HUES6 (cell line): ENCODE results near the gene ABCC5.
A peak's percentile ranks its signal among the peaks of the same experiment; 100 is the strongest.

ENCODE experiments used
- H3K27ac ChIP-seq: 2 replicates; pipeline ENCODE4 v1.7.0; 2013; ENCODE audit warnings: low read depth, mild to moderate bottlenecking, low read length, inconsistent platforms
- H3K27me3 ChIP-seq: 2 replicates; pipeline ENCODE4 v1.6.1; 2013; ENCODE audit warnings: low read length; ENCODE audit not compliant: control insufficient read depth, insufficient read depth
- H3K36me3 ChIP-seq: 2 replicates; pipeline ENCODE4 v1.6.1; 2013; ENCODE audit warnings: low read length; ENCODE audit not compliant: control insufficient read depth, insufficient read depth
- H3K4me1 ChIP-seq: 2 replicates; pipeline ENCODE4 v1.6.1; 2013; ENCODE audit warnings: low read length; ENCODE audit not compliant: control insufficient read depth, insufficient read depth
- H3K4me3 ChIP-seq: 2 replicates; pipeline ENCODE4 v1.5.1; 2013; ENCODE audit warnings: low read depth, low read length
- H3K9ac ChIP-seq: one replicate; pipeline ENCODE4 v1.6.1; 2013; ENCODE audit warnings: mild to moderate bottlenecking, low read length
- H3K9me3 ChIP-seq: 2 replicates; pipeline ENCODE4 v1.6.1; 2013; ENCODE audit warnings: low read depth, low read length; ENCODE audit not compliant: control insufficient read depth, insufficient read depth

ABCC5 gene

DNA sequence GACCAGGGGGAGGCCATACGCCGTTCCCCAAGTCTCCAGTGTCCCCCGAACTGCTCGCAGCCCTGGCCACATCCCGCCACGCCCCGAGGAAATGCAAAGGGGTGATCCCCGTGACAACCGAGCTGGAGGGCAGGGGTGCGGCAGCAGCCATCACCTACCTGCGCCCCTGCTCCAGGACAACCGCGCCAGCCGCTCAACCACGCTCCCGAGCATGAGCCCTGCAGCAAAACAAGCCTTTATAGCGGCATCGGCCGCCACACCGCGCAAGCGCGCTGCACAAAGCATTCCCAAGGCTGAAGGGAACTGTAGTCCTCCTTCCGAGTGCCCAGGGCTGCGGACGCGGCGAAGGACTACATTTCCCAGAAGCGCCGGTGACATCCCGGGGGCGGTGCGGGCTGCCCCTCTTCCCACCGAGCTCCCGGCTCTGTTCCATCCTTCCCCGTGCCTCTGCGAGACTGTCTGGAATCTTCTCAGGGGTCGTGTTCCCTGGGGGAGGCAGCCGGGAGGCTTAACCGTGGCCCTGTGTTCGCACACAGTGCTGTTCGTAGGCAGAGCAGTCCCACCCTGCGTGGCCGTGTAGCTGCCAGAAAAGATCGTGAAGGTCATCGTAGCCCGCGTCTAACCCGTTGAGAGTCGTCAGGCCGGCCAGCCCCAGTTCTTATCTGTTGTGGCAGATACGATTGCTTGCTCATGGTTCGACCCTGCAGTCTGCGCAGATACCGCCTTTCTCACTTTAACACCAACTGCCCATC lies at the start of gene ABCC5:
TSS of gene ABCC5 (minus strand) at position 213 of the 752 bp plus-strand sequence. CDS start 3,492 bp downstream, outside the sequence.
- Histone ChIP-seq H3K4me1 (peaks cover 12% of the 10 kb centered on the region), H3K4me3 (peak within 1 kb of the TSS; percentile 94), H3K9ac (peak within 1 kb of the TSS; percentile 79), H3K27me3 (no peaks in the 10 kb centered on the region), H3K27ac (peak within 1 kb of the TSS; percentile 48; the same call in 1 of the 2 replicates), H3K9me3 (no peaks in the 10 kb centered on the region), H3K36me3 (peaks cover 7% of the 10 kb centered on the region; the same call in 1 of the 2 replicates)

DNA sequence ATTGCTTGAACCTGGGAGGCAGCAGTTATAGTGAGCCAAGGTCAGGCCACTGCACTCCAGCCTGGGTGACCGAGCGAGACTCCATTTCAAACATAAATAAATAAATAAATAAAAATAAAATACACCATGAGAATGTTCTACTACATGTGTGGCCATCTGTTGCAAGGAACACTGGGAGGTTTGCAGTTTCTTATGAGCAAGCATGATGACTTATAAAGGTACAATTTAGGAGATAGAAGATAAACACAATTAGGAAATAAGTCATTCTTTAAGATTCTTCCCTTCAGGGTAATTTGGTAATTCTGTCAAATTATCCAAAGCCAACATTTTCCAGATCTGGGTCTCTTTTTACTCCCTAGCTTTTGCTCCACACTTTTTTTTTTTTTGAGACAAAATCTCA lies 48.5 kb upstream of the ABCC5 start:
- H3K4me3 ChIP-seq = no peak overlapping the region
- H3K9ac ChIP-seq = no peak overlapping the region
- H3K9me3 ChIP-seq = peaks cover 8% of the 10 kb centered on the region
- H3K36me3 ChIP-seq = no peaks in the 10 kb centered on the region
- no peaks in the 10 kb centered on the region for H3K27me3 ChIP-seq
- no peak overlapping the region for H3K27ac ChIP-seq
- H3K4me1 ChIP-seq = no peaks in the 10 kb centered on the region

DNA sequence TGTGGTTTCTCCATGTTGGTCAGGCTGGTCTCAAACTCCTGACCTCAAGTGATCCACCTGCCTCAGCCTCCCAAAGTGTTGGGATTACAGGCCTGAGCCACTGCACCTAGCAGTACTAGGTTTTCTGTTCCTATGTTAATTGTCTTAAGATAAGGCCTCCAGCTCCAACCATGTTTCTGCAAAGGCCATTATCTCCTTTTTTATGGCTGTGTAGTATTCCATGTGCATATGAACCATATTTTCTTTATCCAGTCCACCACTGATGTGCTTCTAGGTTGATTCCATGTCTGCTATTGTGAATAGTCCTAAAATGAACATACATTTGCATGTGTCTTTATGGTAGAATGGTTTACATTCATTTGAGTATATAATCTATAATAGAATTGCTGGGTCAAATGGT lies 45.0 kb upstream of the ABCC5 start:
- H3K27me3 ChIP-seq = no peaks in the 10 kb centered on the region
- H3K27ac ChIP-seq = no peak overlapping the region
- H3K36me3 ChIP-seq = no peaks in the 10 kb centered on the region

DNA sequence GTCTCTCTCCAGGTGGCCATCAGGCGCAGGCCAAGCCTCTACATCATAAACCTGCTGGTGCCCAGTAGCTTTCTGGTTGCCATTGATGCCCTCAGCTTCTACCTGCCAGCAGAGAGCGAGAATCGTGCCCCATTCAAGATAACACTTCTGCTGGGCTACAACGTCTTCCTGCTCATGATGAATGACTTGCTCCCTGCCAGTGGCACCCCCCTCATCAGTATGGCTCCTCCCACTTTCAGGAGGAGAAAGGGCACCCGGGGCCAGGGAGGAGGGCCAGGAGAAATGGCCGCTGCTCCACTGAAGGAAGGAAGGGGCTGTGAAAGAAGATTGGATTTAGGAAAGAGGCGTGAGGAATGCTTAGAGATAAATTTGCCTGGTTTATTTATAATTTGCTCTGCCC lies 41.7 kb upstream of the ABCC5 start:
- no peak overlapping the region for H3K9ac ChIP-seq
- no peaks in the 10 kb centered on the region for H3K36me3 ChIP-seq
- H3K4me1 ChIP-seq = no peaks in the 10 kb centered on the region
- H3K9me3 ChIP-seq = no peaks in the 10 kb centered on the region
- no peak overlapping the region for H3K4me3 ChIP-seq
- no peak overlapping the region for H3K27ac ChIP-seq
- H3K27me3 ChIP-seq = no peaks in the 10 kb centered on the region

More for the DNA sequence above, 45.0 kb upstream of the ABCC5 start:
- no peaks in the 10 kb centered on the region for H3K4me1 ChIP-seq
- no peaks in the 10 kb centered on the region for H3K9me3 ChIP-seq
- H3K4me3 ChIP-seq = no peak overlapping the region
- H3K9ac ChIP-seq = no peak overlapping the region

DNA sequence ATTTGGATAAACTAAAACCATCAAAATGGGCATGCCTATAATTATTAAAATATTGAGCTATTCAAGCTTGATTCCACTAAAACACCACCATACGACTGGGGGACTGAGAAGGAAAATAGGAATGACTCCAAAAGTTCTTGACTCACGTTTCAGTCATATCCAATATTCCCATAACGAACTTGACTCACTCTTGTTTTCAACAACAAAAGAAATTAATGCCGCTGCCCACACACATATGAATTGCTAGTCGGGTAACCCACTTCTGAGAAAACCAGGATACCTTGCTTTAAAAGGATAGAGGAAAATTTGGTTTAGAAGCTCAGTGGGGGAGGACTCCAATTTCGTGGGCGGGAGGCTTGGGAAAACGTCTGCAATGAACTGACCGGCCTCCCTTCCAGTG lies 40.3 kb upstream of the ABCC5 start:
- H3K27me3 ChIP-seq = no peaks in the 10 kb centered on the region
- no peak overlapping the region for H3K9ac ChIP-seq
- no peaks in the 10 kb centered on the region for H3K4me1 ChIP-seq
- H3K4me3 ChIP-seq = no peak overlapping the region
- no peaks in the 10 kb centered on the region for H3K9me3 ChIP-seq
- H3K36me3 ChIP-seq = no peaks in the 10 kb centered on the region
- no peak overlapping the region for H3K27ac ChIP-seq

DNA sequence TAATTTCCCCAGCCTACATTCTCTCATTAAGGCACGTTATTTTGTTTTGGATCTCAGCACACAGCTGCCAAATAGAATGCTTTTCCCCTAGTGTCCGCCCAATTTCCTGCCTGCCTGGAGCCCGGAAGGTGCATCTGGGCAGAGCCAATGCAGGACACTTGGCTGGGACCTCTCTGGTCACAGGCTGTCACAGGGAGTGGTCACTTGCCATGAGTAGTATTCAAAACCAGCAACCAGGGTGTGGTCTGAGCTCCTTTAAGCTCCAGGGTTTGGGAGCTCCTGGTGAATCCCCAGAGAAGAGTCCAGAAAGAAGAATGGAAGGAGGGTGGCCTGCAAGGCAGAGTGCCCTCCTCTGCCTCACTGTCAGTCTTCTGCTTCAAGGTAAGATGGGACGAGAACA lies 35.1 kb upstream of the ABCC5 start, which contains the start of gene HTR3C:
TSS of gene HTR3C (plus strand) at position 281 of the 400 bp plus-strand sequence. CDS start at position 315, 34 bp downstream.
- Histone ChIP-seq H3K27ac (no peak within 1 kb of the TSS), H3K9me3 (no peaks in the 10 kb centered on the region), H3K27me3 (no peaks in the 10 kb centered on the region)

DNA sequence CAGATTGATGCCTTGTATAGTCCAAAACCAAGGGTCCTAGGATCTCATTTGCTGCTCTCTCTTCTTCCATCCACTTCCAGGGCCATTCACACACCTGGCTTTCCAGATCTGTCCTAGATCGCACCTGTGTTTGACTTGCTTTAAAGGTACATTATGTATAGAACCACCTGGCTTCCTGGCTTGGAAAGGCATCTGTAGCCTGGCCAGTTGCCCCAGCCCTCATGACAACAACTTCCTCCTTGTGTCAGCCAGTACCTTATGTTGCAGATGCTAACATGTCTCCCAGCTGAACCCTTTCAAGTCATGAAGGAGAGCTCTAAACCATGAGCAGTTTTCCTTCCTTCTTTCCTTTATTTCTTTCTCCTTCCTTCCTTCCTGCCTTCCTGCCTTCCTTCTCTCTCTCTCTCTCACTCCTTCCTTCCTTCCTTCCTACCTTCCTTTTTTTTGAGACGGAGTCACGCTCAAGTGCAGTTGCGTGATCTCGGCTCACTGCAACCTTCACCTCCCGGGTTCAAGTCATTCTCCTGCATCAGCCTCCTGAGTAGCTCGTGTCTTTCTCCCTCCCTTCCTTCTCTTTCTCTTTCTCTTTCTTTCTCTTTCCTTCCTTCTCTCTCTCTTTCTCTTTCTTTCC lies 32.6 kb upstream of the ABCC5 start:
- Histone ChIP-seq H3K9me3 (no peaks in the 10 kb centered on the region), H3K36me3 (no peaks in the 10 kb centered on the region), H3K4me3 (no peak overlapping the region), H3K9ac (no peak overlapping the region), H3K27ac (no peak overlapping the region), H3K4me1 (no peaks in the 10 kb centered on the region), H3K27me3 (no peaks in the 10 kb centered on the region)

More for the DNA sequence above, 35.1 kb upstream of the ABCC5 start, which contains the start of gene HTR3C:
- Histone ChIP-seq H3K4me1 (no peaks in the 10 kb centered on the region), H3K9ac (no peak within 1 kb of the TSS), H3K36me3 (no peaks in the 10 kb centered on the region), H3K4me3 (no peak within 1 kb of the TSS)

DNA sequence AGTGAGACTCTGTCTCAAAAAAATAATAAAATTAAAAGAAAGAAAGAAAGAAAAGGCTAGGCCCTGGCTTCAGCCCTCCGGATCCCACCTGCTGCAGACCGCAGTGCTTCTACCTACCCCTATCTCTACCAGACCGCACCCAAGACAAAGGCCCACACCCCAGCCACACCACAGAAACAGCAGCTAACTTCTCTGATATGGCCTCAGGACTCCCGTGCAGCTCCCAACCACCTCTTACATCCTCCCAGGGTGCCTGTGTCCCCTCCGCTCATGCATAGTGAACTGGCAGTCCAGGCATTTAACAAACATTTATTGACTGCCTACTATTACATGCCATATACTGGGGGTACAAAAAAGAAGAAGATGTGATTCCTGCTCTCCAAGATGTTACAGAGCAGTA lies 28.3 kb upstream of the ABCC5 start:
- H3K4me1 ChIP-seq = no peaks in the 10 kb centered on the region
- H3K36me3 ChIP-seq = no peaks in the 10 kb centered on the region
- no peak overlapping the region for H3K4me3 ChIP-seq
- no peak overlapping the region for H3K9ac ChIP-seq
- no peak overlapping the region for H3K27ac ChIP-seq
- no peaks in the 10 kb centered on the region for H3K27me3 ChIP-seq
- H3K9me3 ChIP-seq = no peaks in the 10 kb centered on the region

DNA sequence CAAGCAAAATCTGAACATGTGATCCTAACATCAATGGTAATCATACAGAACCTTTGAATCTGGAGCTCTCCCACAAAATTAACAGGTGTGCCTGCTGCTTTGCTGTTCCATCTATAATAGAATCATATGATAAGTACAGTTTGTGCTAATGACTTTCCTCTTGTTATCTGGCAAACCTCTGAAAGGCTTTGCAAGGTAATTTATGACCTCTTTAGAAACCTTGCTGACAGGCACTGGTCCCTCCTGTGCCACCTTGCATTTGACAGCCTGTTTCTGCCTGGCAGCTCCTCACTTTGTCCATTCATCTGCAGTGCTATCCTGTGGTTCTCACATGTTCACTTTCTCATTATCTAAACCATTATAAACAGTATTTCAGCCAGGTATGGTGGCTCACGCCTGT lies 24.9 kb upstream of the ABCC5 start:
- Histone ChIP-seq H3K27me3 (no peaks in the 10 kb centered on the region), H3K9ac (no peak overlapping the region), H3K9me3 (no peaks in the 10 kb centered on the region), H3K27ac (no peak overlapping the region), H3K4me1 (peaks cover 4% of the 10 kb centered on the region; the same call in 1 of the 2 replicates), H3K36me3 (no peaks in the 10 kb centered on the region), H3K4me3 (no peak overlapping the region)

DNA sequence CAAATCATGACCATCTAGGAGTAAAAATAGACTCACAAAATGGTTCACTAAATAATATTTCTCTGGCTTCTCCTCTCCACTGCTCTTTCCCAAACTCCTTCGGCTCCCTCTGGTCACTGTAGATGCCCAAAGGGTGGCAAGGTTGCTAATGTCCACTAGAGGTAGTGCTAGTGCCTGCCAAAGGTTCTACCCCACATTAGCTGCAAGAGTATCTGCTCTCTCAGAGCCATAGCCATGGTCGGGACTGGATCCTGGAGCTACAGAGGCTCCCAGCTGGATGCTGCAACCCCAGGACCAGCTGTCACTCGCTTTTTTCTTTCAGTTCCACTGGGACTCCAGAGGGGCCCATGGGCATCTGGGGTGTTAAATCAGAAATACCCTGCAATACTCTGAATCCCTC lies 22.3 kb upstream of the ABCC5 start:
- H3K27ac ChIP-seq = no peak overlapping the region
- H3K4me1 ChIP-seq = peaks cover 4% of the 10 kb centered on the region; the same call in 1 of the 2 replicates
- H3K27me3 ChIP-seq = no peaks in the 10 kb centered on the region
- H3K36me3 ChIP-seq = no peaks in the 10 kb centered on the region
- no peak overlapping the region for H3K9ac ChIP-seq
- H3K4me3 ChIP-seq = no peak overlapping the region
- H3K9me3 ChIP-seq = no peaks in the 10 kb centered on the region

DNA sequence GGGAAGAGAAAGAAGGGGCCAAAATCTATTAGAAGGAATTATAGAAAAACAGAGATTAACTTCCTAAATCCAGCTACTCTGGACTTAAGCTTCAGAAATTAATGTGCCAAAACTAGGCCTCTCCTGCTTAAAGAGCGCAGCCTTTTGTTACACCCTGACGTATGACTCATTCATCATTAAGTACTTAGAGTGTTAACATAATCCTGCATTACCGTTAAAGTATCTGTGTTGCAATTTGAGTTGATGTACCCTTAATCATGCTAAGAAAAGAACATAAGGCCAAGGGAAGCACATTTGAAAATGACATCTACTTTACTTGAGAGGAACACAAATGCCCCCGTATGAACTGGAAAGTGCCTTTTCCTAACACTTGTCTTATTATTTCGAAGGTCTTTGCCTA lies 21.7 kb upstream of the ABCC5 start:
- H3K4me3 ChIP-seq = no peak overlapping the region

More for the DNA sequence above, 21.7 kb upstream of the ABCC5 start:
- Histone ChIP-seq H3K9me3 (no peaks in the 10 kb centered on the region), H3K27me3 (no peaks in the 10 kb centered on the region), H3K36me3 (no peaks in the 10 kb centered on the region), H3K4me1 (peaks cover 4% of the 10 kb centered on the region; the same call in 1 of the 2 replicates), H3K27ac (no peak overlapping the region), H3K9ac (no peak overlapping the region)
